Ishikawa (cell line): ENCODE data around the gene BAG5.

Experiments
- CEBPB ChIP-seq: IDR thresholded peaks from 2 replicates; pipeline ENCODE4 v1.6.1; 2012
- CREB1 ChIP-seq: IDR thresholded peaks from 2 replicates; pipeline ENCODE4 v1.6.1; 2012; ENCODE audit warnings: low read depth
- EGR1 ChIP-seq: IDR thresholded peaks from 2 replicates; pipeline ENCODE4 v1.6.1; 2012
- EP300 ChIP-seq: IDR thresholded peaks from 2 replicates; pipeline ENCODE4 v1.6.1; 2012; ENCODE audit warnings: borderline replicate concordance
- FOXM1 ChIP-seq: IDR thresholded peaks from 2 replicates; pipeline ENCODE4 v1.6.1; 2012; ENCODE audit warnings: low read depth, borderline replicate concordance
- NFIC ChIP-seq: IDR thresholded peaks from 2 replicates; pipeline ENCODE4 v1.6.1; 2012
- RAD21 ChIP-seq: IDR thresholded peaks from 2 replicates; pipeline ENCODE4 v1.6.1; 2012; ENCODE audit warnings: low read depth
- TAF1 ChIP-seq: IDR thresholded peaks from 2 replicates; pipeline ENCODE4 v1.6.1; 2012; ENCODE audit warnings: low read depth, mild to moderate bottlenecking
- TCF12 ChIP-seq: IDR thresholded peaks from 2 replicates; pipeline ENCODE4 v1.6.1; 2012; ENCODE audit warnings: low read depth
- TEAD4 ChIP-seq: IDR thresholded peaks from 2 replicates; pipeline ENCODE4 v1.6.1; 2012
- YY1 ChIP-seq: IDR thresholded peaks from 2 replicates; pipeline ENCODE4 v1.6.1; 2012; ENCODE audit warnings: low read depth
- ZBTB7A ChIP-seq: IDR thresholded peaks from 2 replicates; pipeline ENCODE4 v1.6.1; 2012; ENCODE audit warnings: low read depth
- TF ChIP-seq, protein P1 (sequence below): IDR thresholded peaks from 2 replicates; pipeline ENCODE4 v1.6.1; 2012
- TF ChIP-seq, protein P2 (sequence below): IDR thresholded peaks from 2 replicates; pipeline ENCODE4 v1.6.1; 2012; ENCODE audit warnings: low read depth, mild to moderate bottlenecking
- TF ChIP-seq, protein P3 (sequence below): IDR thresholded peaks from 2 replicates; pipeline ENCODE4 v1.6.1; 2012

The BAG5 gene

DNA sequence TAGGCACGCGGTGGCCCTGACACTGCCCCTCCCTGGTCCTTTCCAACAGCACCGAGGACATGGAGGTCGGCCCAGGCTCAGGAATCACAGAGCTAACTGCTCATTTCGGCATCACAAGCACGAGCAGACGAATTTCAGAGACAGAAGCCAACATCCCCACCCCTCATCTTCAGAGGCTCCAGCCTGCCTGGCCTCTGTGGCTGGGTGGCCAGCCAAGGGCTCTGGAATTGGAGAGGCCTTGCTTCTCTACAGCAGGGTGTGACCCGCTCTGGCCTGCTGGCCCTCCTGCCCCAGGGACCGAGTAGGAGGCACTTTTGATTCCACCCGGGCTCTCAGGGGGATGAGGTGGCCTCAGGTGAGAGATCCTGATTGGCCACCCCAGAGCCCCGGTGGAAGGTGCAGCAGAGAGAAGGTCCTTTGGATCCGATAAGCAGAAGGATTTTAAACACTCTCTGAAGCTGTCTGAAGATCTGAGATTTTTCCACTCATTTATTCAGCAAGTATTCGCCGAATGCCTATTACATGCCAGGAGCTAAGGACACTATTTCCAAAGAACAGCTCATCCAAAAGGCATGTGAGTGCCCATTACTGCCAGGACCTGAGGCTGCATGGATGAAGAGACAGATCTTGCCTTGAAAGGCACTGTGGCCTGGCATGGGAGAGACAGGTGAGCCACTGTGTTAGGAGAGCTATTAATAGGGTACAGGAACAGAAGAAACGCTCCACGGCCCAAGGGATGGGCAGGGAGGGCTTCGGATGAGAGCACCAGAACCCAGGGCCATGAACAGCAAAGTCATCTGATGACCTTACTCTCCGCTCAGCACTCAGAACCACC, 10.2 kb downstream of the BAG5 start:
- TF ChIP-seq NFIC, result peak; percentile 26; the same call in 1 of the 2 replicates
- TF ChIP-seq TAF1, result no peak
- TF ChIP-seq, protein P1, sequence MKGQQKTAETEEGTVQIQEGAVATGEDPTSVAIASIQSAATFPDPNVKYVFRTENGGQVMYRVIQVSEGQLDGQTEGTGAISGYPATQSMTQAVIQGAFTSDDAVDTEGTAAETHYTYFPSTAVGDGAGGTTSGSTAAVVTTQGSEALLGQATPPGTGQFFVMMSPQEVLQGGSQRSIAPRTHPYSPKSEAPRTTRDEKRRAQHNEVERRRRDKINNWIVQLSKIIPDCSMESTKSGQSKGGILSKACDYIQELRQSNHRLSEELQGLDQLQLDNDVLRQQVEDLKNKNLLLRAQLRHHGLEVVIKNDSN, result no peak
- no peak for TF ChIP-seq CREB1
- TF ChIP-seq EP300, result no peak
- TF ChIP-seq ZBTB7A, result no peak
- TF ChIP-seq CEBPB, result no peak
- no peak for TF ChIP-seq EGR1
- TF ChIP-seq, protein P2, sequence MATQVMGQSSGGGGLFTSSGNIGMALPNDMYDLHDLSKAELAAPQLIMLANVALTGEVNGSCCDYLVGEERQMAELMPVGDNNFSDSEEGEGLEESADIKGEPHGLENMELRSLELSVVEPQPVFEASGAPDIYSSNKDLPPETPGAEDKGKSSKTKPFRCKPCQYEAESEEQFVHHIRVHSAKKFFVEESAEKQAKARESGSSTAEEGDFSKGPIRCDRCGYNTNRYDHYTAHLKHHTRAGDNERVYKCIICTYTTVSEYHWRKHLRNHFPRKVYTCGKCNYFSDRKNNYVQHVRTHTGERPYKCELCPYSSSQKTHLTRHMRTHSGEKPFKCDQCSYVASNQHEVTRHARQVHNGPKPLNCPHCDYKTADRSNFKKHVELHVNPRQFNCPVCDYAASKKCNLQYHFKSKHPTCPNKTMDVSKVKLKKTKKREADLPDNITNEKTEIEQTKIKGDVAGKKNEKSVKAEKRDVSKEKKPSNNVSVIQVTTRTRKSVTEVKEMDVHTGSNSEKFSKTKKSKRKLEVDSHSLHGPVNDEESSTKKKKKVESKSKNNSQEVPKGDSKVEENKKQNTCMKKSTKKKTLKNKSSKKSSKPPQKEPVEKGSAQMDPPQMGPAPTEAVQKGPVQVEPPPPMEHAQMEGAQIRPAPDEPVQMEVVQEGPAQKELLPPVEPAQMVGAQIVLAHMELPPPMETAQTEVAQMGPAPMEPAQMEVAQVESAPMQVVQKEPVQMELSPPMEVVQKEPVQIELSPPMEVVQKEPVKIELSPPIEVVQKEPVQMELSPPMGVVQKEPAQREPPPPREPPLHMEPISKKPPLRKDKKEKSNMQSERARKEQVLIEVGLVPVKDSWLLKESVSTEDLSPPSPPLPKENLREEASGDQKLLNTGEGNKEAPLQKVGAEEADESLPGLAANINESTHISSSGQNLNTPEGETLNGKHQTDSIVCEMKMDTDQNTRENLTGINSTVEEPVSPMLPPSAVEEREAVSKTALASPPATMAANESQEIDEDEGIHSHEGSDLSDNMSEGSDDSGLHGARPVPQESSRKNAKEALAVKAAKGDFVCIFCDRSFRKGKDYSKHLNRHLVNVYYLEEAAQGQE, result no peak
- no peak for TF ChIP-seq YY1
- no peak for TF ChIP-seq FOXM1
- no peak for TF ChIP-seq RAD21
- TF ChIP-seq TEAD4, result peak; percentile 73

DNA sequence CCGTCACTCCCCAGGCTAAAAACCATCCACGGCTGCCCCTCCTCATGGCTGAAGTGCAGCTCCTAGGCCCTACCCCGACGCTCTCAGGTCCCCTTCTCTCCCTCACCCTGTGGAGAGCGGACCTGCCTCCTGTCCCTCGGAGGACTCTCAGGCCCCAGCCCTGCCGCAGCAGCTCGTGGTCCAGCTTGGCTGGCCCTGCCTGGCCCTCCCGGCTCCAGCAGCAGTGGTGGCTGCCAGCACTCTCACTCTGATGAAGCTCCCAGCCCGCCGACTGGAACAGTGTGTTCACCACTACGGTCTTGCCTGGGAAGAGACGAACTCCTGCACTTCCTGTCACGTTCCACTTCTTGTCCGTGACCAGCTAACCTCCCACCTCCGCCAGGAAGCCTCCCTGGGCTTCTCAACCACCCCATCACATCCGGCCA, 11.1 kb downstream of the BAG5 start:
- TF ChIP-seq, protein P3, sequence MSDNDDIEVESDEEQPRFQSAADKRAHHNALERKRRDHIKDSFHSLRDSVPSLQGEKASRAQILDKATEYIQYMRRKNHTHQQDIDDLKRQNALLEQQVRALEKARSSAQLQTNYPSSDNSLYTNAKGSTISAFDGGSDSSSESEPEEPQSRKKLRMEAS, result no peak
- TF ChIP-seq CEBPB (no peak), TEAD4 (no peak), TAF1 (no peak), EP300 (no peak), RAD21 (no peak), EGR1 (no peak; the same call in 1 of the 2 replicates), ZBTB7A (no peak), CREB1 (no peak)
- TF ChIP-seq, protein P2, result no peak
- TF ChIP-seq, protein P1, result no peak

DNA sequence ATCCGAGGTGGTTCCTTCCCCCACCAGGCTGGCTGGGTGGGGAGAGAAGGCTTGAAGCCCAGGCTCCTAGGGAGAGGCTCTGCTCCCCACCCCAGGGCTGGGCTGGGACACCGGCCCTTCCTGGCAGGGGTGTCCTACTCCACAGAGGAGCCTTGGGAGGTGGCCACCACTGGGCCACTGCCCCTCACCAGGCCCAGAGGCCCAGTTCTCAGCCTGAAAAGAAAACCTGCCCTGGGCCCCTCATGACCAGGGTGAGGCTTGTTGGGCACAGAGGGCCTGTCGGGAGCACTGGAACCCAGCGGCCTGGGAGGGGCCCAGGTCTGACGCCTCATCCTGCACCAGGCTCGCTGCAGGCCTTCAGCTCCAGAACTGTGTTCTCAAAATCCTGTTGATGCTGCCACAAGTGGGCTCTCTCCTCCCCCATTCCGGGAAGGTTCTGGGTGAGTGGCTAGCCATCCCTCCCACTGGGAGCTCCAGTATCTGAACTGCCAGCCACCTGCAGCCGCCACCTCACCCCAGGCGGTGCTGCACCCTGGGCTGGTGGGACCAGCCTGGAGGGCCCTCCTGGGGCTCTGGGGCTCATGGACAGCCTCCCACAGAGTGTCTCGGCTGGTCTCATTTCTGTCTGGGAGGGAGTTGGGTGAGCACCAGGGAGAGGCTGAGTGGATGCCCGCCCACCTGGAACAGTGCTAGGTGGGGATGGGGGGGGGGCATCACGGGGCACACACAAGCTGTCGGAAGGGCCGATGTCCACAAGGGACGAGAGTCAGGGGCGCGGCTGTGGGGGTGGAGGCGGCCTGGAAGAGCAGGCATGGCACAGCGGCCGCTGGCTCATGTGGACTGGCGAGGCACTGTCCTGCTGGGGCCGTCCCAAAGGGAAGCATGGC, 11.8 kb downstream of the BAG5 start:
- TF ChIP-seq FOXM1 (peak; percentile 83), RAD21 (peak; percentile 31; the same call in 1 of the 2 replicates), CREB1 (no peak), YY1 (peak; percentile 16; the same call in 1 of the 2 replicates), NFIC (peak; percentile 86), CEBPB (peak; percentile 21; the same call in 1 of the 2 replicates), TAF1 (no peak), EP300 (peak; percentile 94), EGR1 (no peak; the same call in 1 of the 2 replicates), TCF12 (peak; percentile 99), ZBTB7A (peak; percentile 73; the same call in 1 of the 2 replicates), TEAD4 (peak; percentile 73)
- TF ChIP-seq, protein P2, result no peak
- TF ChIP-seq, protein P3, result peak; percentile 35
- TF ChIP-seq, protein P1, result no peak
